Measurements from ENCODE around the gene CCDC158.

Gene CCDC158

GRCh38 chr4:76270244-76271175 is 150.4 kb downstream of the CCDC158 start:
- TF ChIP-seq CTCF (IDR thresholded peaks at IDR 0.05; ENCODE audit: extremely low read depth, insufficient read depth, missing control alignments) = no peak
- in situ Hi-C loops (cut with MboI; ENCODE audit: low pct_unique_long_range_greater_than_20kb, low sequenced_read_pairs, unreplicated experiment) = no loop called here
- no peak for DNase-seq (ENCODE audit: low spot score)

- DNase-seq (ENCODE audit: low spot score) = no peak
- in situ Hi-C loops (cut with MboI; ENCODE audit: low pct_unique_long_range_greater_than_20kb, low sequenced_read_pairs, unreplicated experiment) = no loop called here
- TF ChIP-seq CTCF (IDR thresholded peaks at IDR 0.05; ENCODE audit: extremely low read depth, insufficient read depth, missing control alignments) = no peak
These were observed 153.1 kb downstream of the CCDC158 start for GRCh38 chr4:76267811-76268210.

GRCh38 chr4:76266627-76267026 is 154.3 kb downstream of the CCDC158 start:
- in situ Hi-C loops (cut with MboI; ENCODE audit: low pct_unique_long_range_greater_than_20kb, low sequenced_read_pairs, unreplicated experiment) = no loop called here
- no peak for TF ChIP-seq CTCF (IDR thresholded peaks at IDR 0.05; ENCODE audit: extremely low read depth, insufficient read depth, missing control alignments)
- DNase-seq (ENCODE audit: low spot score) = no peak

DNA sequence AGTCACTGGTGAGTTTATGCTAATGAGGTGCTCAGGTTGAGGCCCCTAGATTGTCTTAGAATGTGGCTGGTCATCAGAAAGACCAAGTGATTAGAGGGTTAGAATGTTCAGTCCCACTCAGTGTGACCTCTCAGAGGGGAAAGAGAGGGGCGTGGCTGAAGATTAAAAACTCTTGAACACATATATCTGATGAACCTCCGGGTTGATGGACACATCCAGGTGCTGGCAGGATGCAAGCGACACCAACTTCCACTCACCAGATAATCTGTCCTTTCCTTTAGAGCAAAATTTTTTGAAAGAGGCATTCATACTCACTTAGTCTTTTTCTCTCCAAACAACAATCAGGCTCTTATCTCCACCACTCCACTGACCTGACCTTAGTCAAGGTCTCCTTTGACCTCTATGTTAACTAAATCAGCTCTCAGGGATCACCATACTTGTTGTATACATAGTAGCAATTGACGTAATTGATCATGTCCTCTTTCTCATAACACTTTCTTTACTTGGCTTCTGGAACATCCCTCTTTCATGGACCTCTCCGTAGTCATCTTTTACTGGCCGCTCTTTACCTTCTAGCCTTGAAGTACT is 155.2 kb downstream of the CCDC158 start:
- no peak for TF ChIP-seq CTCF (IDR thresholded peaks at IDR 0.05; ENCODE audit: extremely low read depth, insufficient read depth, missing control alignments)
- DNase-seq (ENCODE audit: low spot score) = no peak
- in situ Hi-C loops (cut with MboI; ENCODE audit: low pct_unique_long_range_greater_than_20kb, low sequenced_read_pairs, unreplicated experiment) = no loop called here
